K562 (cell line): ENCODE results near the gene TCF12. TPM values are rescaled to one million over a fixed set of nuclear protein-coding genes. Genes with fewer than 3 reads are reported as not detected.

ENCODE experiments used
- ATF6 ChIP-seq: sonication (generic); formaldehyde crosslinking; IDR thresholded peaks from 2 replicates; pipeline ENCODE4 v1.4.0; 2020; ENCODE audit warnings: mild to moderate bottlenecking, missing genetic modification reagents
- CEBPB ChIP-seq: fragments of 450-650 bp; IDR thresholded peaks from 2 replicates; pipeline ENCODE4 v1.6.1; 2016; ENCODE audit warnings: missing genetic modification characterization, missing compliant biosample characterization
- FOSL1 ChIP-seq: fragments of 200-800 bp; sonication (Bioruptor generic); conservative IDR thresholded peaks from 2 replicates; pipeline ENCODE4 v1.6.1; 2016; ENCODE audit warnings: missing genetic modification characterization, missing compliant biosample characterization
- HBP1 ChIP-seq: fragments of 450-650 bp; formaldehyde crosslinking; IDR thresholded peaks from 2 replicates; pipeline ENCODE4 v1.4.0; 2022; ENCODE audit warnings: missing genetic modification characterization
- KDM1A ChIP-seq, 2 experiments: fragments of 450-650 bp; IDR thresholded peaks; 2 replicates each; pipeline ENCODE4 v1.6.1; 2016; ENCODE audit warnings: mild to moderate bottlenecking in 2 of 2
- OTX1 ChIP-seq: fragments of 450-650 bp; formaldehyde crosslinking; IDR thresholded peaks from 2 replicates; pipeline ENCODE4 v1.4.0; 2022; ENCODE audit warnings: mild to moderate bottlenecking
- RFX5 ChIP-seq: IDR thresholded peaks from 2 replicates; pipeline ENCODE4 v1.6.1; 2011; ENCODE audit warnings: low read depth, mild to moderate bottlenecking, improper control_type of control experiment, low read length
- SIN3B ChIP-seq: fragments of 450-650 bp; IDR thresholded peaks from 2 replicates; pipeline ENCODE4 v1.6.1; 2017; ENCODE audit warnings: low read depth, mild to moderate bottlenecking, moderate library complexity
- SUPT5H ChIP-seq: fragments of 450-650 bp; IDR thresholded peaks from 2 replicates; pipeline ENCODE4 v1.6.1; 2016
- TAF1 ChIP-seq: IDR thresholded peaks from 2 replicates; pipeline ENCODE4 v1.6.1; 2011; ENCODE audit warnings: mild to moderate bottlenecking, low read length, moderate library complexity; ENCODE audit not compliant: insufficient read depth, control insufficient read depth, severe bottlenecking; ENCODE audit errors: extremely low read depth
- TAF9B ChIP-seq: fragments of 450-650 bp; IDR thresholded peaks from 2 replicates; pipeline ENCODE4 v1.6.1; 2018; ENCODE audit warnings: mild to moderate bottlenecking; ENCODE audit not compliant: partially characterized antibody
- ZNF253 ChIP-seq: fragments of 250-450 bp; sonication (Bioruptor Pico); conservative IDR thresholded peaks from 2 replicates; pipeline ENCODE4 v1.6.1; 2021; ENCODE audit warnings: mild to moderate bottlenecking
- polyA plus RNA-seq, 8 experiments: library from polyadenylated mRNA; depleted of rRNA in 4 of 8; stranded (reverse) in 5 of 8; unstranded in 3 of 8; fragments of >200 nt; fragmentation: Nextera tagmentation in 2 of 8; fragmentation: Illumina TruSeq in 1 of 8; extraction: Ambion mirVana in 2 of 8; extraction: Trizol in 1 of 8; gene quantifications; 2 replicates each; pipeline versions ENCODE4 v1.2.1 to v1.2.3, GENCODE V29; 2011 to 2014; ENCODE audit warnings: inconsistent platforms in 1 of 8, missing spikeins in 1 of 8
- total RNA-seq, 7 experiments: library from RNA; depleted of rRNA in 6 of 7; stranded (reverse); fragments of >200 nt in 6 of 7; fragmentation: Illumina TruSeq in 2 of 7; extraction: Trizol in 2 of 7; gene quantifications; 2 replicates each; pipeline versions ENCODE4 v1.2.1 to v1.2.3, GENCODE V29; 2011 to 2021; ENCODE audit warnings: low replicate concordance in 1 of 7

Gene TCF12
- total and polyA plus RNA-seq, 9 of the 15 experiments (the other 6 are each of a cell fraction or from before 2014, with no cell fraction given): 10.5 to 132 (median 52.9) TPM

- TF ChIP-seq OTX1 (CRISPR knock-in tag): 0 out of 2 replicates have a peak, but pooled peaks have one; percentile 17
- peak; percentile 22; the same call in 1 of the 2 replicates for TF ChIP-seq SIN3B
- TF ChIP-seq ATF6: 0 out of 2 replicates have a peak, but pooled peaks have one; percentile 52
- peak; percentile 18 for TF ChIP-seq TAF1
- TF ChIP-seq ZNF253 (CRISPR knock-in tag): no peak
- peak; percentile 84 for TF ChIP-seq CEBPB (tag)
- peak in 1 of 2 experiments; percentile 18; a peak in 2 of 4 replicates for TF ChIP-seq KDM1A (IDR thresholded peaks at IDR 0.05)
- 0 out of 2 replicates have a peak, but pooled peaks have one; percentile 25 for TF ChIP-seq SUPT5H
- peak; percentile 34; the same call in 1 of the 2 replicates for TF ChIP-seq FOSL1 (tag)
- TF ChIP-seq TAF9B: peak; percentile 32
- 0 out of 2 replicates have a peak, but pooled peaks have one; percentile 35 for TF ChIP-seq HBP1 (CRISPR knock-in tag)
- no peak for TF ChIP-seq RFX5
Observed at GRCh38 chr15:56919609-56920366, 1.3 kb downstream of the TCF12 start (continued).
